SK-N-SH treated with all-trans-retinoic acid at 6 μM for 48 hours (cell line): ENCODE data around the gene NUP98.

Source experiments
- ARNTL ChIP-seq: fragments of 450-650 bp; formaldehyde crosslinking; IDR thresholded peaks from 2 replicates; pipeline ENCODE4 v1.5.0; 2020; ENCODE audit warnings: low read depth, mild to moderate bottlenecking, moderate library complexity, borderline replicate concordance
- BACH2 ChIP-seq: fragments of 250-450 bp; sonication (Bioruptor Pico); IDR thresholded peaks from 2 replicates; pipeline ENCODE4 v1.9.0; 2021; ENCODE audit warnings: mild to moderate bottlenecking, borderline replicate concordance
- CSDC2 ChIP-seq: fragments of 250-450 bp; sonication (Bioruptor Pico); IDR thresholded peaks from 2 replicates; pipeline ENCODE4 v1.5.0; 2020; ENCODE audit warnings: mild to moderate bottlenecking, moderate library complexity
- PATZ1 ChIP-seq: fragments of 250-450 bp; sonication (Bioruptor Pico); IDR thresholded peaks from 2 replicates; pipeline ENCODE4 v1.8.0; 2020; ENCODE audit warnings: mild to moderate bottlenecking, moderate library complexity, borderline replicate concordance
- POU6F1 ChIP-seq: fragments of 250-450 bp; sonication (Bioruptor Pico); IDR thresholded peaks from 2 replicates; pipeline ENCODE4 v1.8.0; 2021; ENCODE audit warnings: low read depth, mild to moderate bottlenecking, moderate library complexity, borderline replicate concordance
- RARB ChIP-seq: fragments of 250-450 bp; sonication (Bioruptor Pico); IDR thresholded peaks from 2 replicates; pipeline ENCODE4 v1.8.0; 2021; ENCODE audit warnings: mild to moderate bottlenecking, moderate library complexity

GRCh38 chr11:3720997-3721396 lies 76.4 kb downstream of the NUP98 start:
- TF ChIP-seq ARNTL (CRISPR knock-in tag): no peak
- no peak for TF ChIP-seq BACH2 (CRISPR knock-in tag)
- TF ChIP-seq RARB (CRISPR knock-in tag): no peak
- no peak for TF ChIP-seq CSDC2 (CRISPR knock-in tag)
- no peak for TF ChIP-seq POU6F1
- no peak for TF ChIP-seq PATZ1 (CRISPR knock-in tag)
